TTC549 (cell line): Measurements from ENCODE around the gene RANBP3.
"Not testable (repeated sequence)": the region's sequence is repeated elsewhere in the genome, so short reads cannot be mapped to it uniquely, and the experiment has no call there.

Source experiments
- FAIRE-seq: peaks from 2 replicates; lab custom pipeline; 2012; peaks lifted over from hg19 to GRCh38; lab: Jason Lieb, UNC

RANBP3 gene

DNA sequence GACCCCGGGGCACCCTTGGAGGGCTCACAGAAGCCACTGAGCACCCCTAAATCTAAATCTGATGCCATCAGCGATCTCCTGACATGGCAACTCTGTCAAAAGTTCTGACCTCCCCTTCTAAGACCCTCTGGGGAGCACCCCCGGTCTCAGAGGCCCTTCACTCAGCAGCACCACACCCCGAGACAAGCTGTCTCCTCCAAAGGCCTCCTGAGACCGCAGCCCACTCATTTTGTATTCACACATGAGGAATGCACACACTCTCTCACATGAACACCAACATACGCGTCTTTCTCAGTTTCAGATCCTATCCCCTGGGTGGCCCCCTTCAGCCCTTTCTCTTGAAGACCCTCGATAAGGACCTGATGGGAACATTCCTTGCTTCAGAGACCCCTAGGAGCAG, 77.0 kb downstream of the RANBP3 start:
- no peak for FAIRE-seq

DNA sequence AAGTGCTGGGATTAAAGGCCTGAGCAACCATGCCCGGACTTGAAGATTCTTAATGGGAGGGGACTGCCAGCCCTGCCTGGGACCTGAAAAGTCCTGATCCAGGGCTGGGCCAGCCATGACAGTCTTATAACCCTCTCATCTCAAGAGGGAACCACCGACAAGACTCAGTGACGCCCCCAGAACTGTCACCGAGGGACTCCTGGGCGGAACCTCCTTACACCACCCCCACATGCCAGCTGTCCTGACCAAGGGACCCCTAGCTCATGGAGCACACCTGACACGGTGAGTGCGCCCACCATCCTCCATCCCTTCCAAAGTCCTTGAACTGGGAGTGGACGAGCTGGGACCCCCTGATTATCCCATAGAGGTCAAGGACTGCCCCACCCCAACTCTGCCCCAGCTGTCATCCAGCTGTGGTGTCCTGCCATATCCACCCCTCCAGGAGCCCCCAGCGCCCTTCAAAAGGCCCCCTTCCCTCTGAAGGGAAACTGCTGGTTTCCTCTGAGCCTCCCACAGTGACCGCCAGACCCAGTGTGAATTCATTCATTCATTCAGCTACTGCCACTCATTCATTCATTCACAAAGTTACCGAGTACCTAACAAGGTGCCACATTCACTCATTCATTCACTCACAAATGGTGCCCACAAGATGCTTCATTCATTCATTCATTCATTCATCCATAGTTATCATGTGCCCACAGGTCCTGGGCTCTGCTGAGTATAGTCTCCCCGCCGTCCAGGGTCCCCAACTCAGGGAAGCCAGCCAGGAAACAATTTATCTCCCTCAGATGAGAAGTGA, 78.0 kb downstream of the RANBP3 start:
- FAIRE-seq, result no peak

DNA sequence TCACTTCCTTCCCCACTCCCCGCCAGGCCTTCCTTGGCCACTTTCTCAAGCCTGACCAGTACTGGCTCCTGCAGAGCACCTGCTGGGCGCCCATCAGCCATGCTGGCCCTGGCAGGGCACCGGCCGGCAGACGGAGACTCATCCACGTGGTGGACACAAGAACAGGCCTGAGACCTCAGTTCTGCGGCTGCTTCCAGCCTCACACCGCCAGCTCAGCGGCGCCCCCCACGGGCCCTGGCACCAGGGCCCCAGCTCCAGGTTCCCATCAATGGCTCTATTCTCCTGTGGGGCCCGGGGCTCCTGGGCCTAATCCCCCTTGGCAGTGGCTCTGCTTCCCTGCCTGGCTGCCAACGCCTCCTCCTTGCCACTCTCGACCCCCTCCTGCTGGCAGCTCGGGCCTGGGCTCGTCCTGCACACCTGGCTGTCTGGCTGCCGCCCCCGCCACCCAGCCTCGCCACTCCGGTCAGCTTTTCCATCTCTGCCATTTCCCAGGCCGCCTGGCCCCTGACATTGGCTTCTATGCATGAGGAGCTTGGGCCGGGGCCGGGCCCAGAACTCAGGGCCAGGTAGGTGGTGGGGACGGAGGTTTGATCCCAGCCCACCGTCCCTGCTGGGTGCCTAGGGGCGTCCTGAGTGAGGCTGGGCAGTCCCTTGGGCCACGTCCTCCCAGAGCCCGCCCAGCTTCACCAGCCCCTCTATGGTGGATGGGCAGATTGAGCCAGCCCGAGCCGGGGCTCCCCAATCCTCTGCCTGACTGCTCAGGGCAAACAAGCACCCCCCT, 80.6 kb downstream of the RANBP3 start:
- FAIRE-seq, result no peak

DNA sequence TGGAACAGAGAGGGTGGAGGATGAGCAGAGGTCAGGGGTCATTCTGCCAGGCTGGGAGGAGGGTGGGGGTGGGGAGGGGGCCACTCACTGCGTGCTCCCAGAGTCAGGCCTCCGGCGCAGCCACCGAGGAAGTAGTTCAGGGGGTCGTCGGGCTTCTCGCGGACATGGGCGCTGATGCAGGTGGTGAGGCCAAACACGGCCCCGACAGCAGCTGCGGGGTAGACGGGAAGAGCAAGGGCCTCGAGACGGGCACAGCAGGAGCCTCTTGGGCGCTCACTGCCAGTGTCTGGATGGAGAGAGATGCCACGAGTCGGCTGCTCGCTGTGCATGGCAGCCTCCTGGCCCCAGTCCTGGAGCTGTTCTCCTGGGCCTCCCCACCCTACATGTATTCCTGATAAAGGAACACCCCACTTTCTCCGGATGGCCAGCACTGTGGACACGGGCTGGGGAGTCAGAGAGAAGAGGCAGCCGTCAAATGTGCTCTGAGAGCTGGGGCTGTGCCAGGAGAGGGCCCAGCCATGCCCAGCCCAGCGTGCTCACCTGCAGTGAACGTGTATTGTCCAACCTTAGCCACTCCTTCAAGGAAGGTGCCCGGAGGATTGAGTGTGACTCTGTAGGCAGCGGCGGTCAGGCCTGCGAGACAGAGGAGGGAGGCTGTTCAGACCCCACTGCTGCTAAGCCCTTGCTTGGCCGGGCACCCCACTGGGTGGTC, 81.4 kb downstream of the RANBP3 start:
- FAIRE-seq, result no peak

- FAIRE-seq, result no peak
These were observed 82.0 kb downstream of the RANBP3 start for GRCh38 chr19:5895890-5896289.

GRCh38 chr19:5895409-5895808, 82.5 kb downstream of the RANBP3 start:
- no peak for FAIRE-seq

DNA sequence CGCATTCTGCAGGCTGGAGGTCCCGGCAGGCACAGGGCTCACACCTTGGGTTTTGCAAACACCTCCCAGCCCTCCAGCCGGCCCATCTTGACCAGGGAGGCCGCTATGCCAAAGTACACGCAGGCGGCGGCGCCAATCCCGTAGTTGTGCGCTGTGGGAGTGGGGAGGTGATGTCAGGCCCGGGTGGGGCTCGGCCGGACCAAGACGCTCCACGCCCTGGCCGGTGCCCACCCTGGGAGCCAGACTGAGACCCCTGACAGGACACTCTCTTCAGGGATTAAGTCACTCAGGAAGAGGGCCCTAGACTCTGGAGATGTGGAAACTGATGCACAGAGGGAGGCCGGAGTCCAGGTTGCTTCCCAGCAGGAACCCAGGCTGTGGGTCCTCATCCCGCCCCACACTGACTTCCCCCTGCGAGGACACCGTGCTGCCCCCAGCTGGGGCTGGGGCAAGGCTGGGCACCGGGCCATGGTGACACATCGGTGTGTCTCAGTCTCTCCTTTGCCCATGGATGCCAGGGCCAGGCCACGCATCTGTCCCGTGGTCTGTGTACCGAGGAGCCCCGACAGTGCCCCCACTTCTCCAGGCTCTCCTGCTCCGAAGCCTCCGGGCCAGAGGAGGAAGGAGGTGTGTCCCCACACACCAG, 83.1 kb downstream of the RANBP3 start:
- no peak for FAIRE-seq

DNA sequence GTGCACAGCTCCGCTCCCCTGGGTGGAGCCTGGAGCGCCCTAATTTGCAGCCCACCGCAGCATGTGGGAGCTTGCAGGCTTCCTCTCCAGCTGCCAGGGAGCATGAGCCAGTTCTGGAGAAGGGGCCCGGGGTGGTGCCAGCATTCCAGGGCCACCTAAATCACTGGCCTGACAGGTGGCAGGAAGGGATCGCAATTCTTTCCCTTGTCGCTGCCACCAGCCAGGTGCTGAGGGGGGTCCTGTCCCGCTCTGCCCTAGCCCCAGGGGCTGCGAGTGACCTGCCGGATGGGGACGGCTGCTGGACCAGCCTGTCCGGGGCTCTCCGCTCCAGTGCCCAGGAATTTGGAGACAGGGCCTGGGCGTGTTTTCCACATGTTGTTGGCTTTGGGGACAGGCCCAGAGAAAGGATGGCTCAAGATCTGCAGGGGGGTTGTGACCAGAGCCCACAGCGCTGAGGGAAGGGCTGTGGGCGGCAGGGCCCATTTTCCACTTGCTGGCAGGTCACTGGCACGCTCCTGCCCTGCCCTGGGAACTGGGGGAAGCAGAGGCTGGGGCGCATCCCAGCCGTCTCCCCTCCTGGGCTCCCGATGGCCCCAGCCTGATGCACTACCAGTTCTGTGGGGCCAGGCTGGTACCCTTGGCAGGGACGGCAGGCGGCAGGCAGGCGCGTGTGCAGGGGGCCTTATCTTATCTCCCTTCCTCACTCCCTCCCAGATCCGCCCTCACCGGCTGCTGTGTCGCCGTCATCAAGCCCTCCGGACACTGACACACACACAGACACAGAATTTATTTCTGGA, 83.8 kb downstream of the RANBP3 start:
- no peak for FAIRE-seq

- no peak for FAIRE-seq
These were observed 84.5 kb downstream of the RANBP3 start for GRCh38 chr19:5893296-5893903.

GRCh38 chr19:5892772-5893275, 85.1 kb downstream of the RANBP3 start:
- no peak for FAIRE-seq

GRCh38 chr19:5891938-5892771, 85.8 kb downstream of the RANBP3 start:
- FAIRE-seq, result no peak

- FAIRE-seq, result no peak
These were observed 86.4 kb downstream of the RANBP3 start for GRCh38 chr19:5891572-5891937.

DNA sequence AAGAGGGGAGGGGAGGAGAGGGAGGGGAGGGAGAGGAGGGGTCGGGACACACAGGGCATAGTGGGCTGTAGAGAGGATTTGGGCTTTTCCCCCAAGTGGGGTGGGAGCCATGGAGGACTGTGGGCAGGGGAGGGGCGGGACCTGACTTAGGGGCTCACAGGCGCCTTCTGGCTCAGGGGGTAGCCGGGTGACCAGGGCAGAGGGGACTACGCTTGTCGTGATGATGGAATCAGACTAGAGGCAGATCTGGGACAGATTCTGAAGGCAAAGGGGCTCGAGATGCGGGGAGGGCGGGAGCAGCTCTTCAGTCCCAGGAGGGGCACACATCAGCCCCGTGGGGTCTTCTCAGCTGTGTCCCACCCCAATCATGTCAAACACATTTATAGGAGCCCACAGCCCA, 87.8 kb downstream of the RANBP3 start:
- FAIRE-seq, result no peak

- FAIRE-seq, result no peak
These were observed 88.5 kb downstream of the RANBP3 start for GRCh38 chr19:5889288-5889971.

DNA sequence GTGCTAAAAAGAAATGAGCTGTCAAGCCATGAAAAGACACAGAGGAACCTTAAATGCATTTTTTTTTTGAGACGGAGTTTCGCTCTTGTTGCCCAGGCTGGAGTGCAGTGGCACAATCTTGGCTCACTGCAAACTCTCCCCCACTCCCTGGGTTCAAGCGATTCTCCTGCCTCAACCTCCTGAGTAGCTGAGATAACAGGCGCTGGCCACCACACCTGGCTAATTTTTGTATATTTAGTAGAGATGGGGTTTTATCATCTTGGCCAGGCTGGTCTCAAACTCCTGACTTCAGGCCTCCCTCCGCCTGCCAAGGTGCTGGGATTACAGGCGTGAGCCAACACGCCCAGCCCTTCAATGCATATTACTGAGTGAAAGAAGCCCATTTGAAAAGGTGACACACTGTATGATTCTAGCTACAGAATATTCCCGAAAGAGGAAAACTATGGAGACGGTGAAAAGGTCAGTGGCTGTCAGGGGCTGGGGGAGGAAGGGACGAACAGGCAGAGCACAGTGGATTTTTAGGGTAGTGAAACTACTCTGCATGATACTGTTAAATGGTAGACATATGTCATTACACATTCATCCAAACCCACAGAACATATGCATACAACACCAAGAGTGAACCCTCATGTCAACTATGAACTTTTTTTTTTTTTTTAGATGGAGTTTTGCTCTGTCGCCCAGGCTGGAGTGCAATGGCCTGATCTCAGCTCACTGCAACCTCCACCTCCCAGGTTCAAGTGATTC, 93.7 kb downstream of the RANBP3 start:
- FAIRE-seq, result not testable (repeated sequence)

DNA sequence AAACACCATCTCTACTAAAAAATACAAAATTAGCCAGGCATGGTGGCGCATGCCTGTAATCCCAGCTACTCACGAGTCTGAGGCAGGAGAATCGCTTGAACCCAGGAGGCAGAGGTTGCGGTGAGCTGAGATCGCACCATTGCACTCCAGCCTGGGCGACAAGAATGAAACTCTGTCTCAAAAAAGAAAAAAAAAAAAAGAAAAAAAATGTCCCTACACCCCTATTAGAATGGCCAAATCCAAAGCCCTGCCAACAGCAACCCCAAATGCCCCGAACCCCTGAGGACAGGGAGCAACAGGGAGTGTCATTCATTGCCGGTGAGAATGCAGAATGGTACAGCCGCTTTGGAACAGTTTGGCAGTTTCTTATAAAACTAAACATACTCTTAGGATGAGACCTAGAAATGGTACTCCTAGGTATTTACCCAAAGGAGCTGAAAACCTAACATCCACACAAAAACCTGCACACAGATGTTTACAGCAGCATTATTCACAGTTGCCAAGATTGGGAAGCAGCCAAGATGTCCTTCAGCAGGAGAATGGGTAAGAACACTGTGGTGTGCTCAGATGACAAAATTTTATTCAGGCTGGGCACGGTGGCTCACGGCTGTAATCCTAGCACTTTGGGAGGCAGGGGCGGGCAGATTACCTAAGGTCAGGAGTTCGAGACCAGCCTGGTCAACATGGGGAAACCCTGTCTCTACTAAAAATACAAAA, 94.6 kb downstream of the RANBP3 start:
- not testable (repeated sequence) for FAIRE-seq

DNA sequence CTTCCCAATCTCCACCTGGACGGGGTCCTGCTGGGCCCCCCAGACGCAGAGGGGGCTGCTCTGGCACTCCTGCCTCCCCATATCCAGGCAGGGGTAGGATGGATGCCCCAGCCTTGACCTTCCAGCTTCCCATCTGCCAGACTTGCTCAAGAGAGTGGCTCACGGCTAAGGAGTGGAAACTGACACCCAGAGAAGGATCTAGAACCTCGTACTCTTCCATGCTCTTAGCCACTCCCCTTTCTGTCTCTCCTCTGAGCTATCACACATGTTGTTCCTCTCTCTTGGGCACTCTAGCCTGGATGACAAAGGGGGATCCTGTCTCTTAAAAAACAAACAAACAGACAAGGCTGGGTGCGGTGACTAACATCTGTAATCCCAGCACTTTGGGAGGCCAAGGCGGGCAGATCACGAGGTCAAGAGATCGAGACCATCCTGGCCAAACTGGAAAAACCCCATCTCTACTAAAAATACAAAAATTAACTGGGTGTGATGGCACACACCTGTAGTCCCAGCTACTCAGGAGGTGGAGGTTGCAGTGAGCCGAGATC, 95.4 kb downstream of the RANBP3 start:
- FAIRE-seq, result no peak
